ENCODE data around the gene HOTAIR.

HOTAIR gene

GRCh38 chr12:53951577-53952334 is 23.0 kb downstream of the HOTAIR start:
- TF ChIP-seq EZH2phosphoT487 (IDR thresholded peaks at IDR 0.05; ENCODE audit: low read length), result 0 out of 2 replicates have a peak, but pooled peaks have one; percentile 79
- TF ChIP-seq, protein P1, sequence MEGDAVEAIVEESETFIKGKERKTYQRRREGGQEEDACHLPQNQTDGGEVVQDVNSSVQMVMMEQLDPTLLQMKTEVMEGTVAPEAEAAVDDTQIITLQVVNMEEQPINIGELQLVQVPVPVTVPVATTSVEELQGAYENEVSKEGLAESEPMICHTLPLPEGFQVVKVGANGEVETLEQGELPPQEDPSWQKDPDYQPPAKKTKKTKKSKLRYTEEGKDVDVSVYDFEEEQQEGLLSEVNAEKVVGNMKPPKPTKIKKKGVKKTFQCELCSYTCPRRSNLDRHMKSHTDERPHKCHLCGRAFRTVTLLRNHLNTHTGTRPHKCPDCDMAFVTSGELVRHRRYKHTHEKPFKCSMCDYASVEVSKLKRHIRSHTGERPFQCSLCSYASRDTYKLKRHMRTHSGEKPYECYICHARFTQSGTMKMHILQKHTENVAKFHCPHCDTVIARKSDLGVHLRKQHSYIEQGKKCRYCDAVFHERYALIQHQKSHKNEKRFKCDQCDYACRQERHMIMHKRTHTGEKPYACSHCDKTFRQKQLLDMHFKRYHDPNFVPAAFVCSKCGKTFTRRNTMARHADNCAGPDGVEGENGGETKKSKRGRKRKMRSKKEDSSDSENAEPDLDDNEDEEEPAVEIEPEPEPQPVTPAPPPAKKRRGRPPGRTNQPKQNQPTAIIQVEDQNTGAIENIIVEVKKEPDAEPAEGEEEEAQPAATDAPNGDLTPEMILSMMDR (IDR thresholded peaks at IDR 0.05; ENCODE audit: low read length), result no peak
- TF ChIP-seq EZH2 (optimal IDR thresholded peaks at IDR 0.05; ENCODE audit: low read depth, low read length), result no peak
- Histone ChIP-seq H3K36me3 (replicated peaks; ENCODE audit: insufficient read depth, low read length) (no peaks in the 10 kb centered on the region), H3F3A (ENCODE audit: insufficient read depth, low read length) (no peaks in the 10 kb centered on the region), H3K4me3 (ENCODE audit: low read length) (no peak overlapping the region), H3K27me3 (replicated peaks; ENCODE audit: insufficient read depth, low read length) (peaks cover 99% of the 10 kb centered on the region), H3K9me3 (replicated peaks; ENCODE audit: insufficient read depth, low read length) (no peaks in the 10 kb centered on the region), H4K20me1 (ENCODE audit: insufficient read depth, low read length) (no peaks in the 10 kb centered on the region), H3K4me1 (ENCODE audit: low read length) (0 out of 2 replicates have a peak, but pooled peaks cover 1% of the 10 kb centered on the region), H2AFZ (ENCODE audit: low read length) (no peak overlapping the region), H3K4me2 (ENCODE audit: low read depth, low read length) (no peak overlapping the region), H3K9ac (ENCODE audit: low read length) (no peak overlapping the region), H3K27ac (ENCODE audit: low read length) (no peak overlapping the region), H3K79me2 (ENCODE audit: low read length) (no peaks in the 10 kb centered on the region), H3K9me2 (replicated peaks; ENCODE audit: insufficient read depth, low read length) (no peaks in the 10 kb centered on the region)
- no peak for DNase-seq

DNA sequence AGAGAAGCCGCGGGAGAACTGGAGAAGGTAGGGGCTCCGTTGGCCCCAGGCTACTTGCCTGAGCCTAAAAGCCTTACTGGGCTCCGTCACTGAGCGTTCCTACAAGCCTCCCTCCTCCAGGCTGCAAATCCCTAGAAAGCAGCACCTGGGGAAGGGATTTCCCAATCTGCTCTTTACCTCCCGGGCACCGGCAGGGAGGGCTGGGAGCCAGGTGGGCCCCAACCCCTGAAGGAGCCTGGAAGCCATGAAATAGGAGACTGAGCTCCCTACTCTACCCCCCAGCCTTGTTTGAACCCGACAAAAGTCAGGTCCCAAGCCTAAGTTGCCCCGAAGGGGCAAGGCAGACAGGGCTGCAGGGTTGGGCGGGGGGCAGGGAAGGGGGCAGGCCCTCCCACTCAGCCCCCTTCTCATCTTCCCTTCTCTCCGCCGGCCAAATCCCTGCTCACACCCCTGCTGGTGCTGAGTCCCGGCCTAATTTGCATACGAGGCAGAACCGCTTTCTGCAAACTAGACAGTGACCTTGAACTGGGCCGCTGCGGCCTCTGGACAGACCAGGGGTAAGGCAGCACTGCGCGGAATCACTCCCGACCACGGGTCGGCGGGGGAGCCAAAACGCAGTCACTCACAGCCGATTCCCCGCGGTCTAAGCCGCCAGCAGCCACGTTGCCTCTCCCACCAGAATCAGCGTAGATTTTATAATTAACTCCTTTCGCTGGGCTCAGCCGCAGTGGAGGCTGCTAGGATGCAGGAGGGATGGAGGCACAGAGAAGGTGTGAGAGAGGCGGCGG is 23.8 kb downstream of the HOTAIR start:
- peaks cover 99% of the 10 kb centered on the region for H3K27me3 ChIP-seq (replicated peaks; ENCODE audit: insufficient read depth, low read length)

DNA sequence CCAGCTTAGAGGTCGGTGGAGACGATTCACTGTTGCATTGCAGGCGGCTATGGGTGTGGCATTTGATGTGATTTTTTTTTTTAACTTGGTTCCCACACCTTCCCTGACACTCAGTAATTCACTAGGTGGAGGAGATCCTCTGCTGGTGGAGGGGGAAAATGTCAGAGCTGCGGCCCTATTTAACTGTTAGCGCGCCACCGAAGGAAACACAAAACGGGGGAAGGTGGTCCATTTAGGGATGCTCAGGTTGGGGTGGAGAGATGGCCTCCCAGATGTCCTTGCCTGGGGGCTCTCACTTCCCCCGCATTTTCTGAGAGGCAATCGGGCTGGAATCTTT is 24.3 kb downstream of the HOTAIR start:
- H3F3A ChIP-seq (ENCODE audit: insufficient read depth, low read length), result no peaks in the 10 kb centered on the region
- H4K20me1 ChIP-seq (ENCODE audit: insufficient read depth, low read length), result no peaks in the 10 kb centered on the region
- H3K9me3 ChIP-seq (replicated peaks; ENCODE audit: insufficient read depth, low read length), result no peaks in the 10 kb centered on the region
- H3K4me1 ChIP-seq (ENCODE audit: low read length), result no peaks in the 10 kb centered on the region
- H3K4me3 ChIP-seq (ENCODE audit: low read length), result no peak overlapping the region
- H3K79me2 ChIP-seq (ENCODE audit: low read length), result no peaks in the 10 kb centered on the region
- H3K27me3 ChIP-seq (replicated peaks; ENCODE audit: insufficient read depth, low read length), result peaks cover 99% of the 10 kb centered on the region
- no peak overlapping the region for H3K4me2 ChIP-seq (ENCODE audit: low read depth, low read length)
- H3K27ac ChIP-seq (ENCODE audit: low read length), result no peak overlapping the region
- no peak overlapping the region for H2AFZ ChIP-seq (ENCODE audit: low read length)
- H3K9ac ChIP-seq (ENCODE audit: low read length), result no peak overlapping the region
- TF ChIP-seq EZH2 (optimal IDR thresholded peaks at IDR 0.05; ENCODE audit: low read depth, low read length) (no peak), EZH2phosphoT487 (IDR thresholded peaks at IDR 0.05; ENCODE audit: low read length) (no peak; the same call in 1 of the 2 replicates)
- TF ChIP-seq, protein P1 (IDR thresholded peaks at IDR 0.05; ENCODE audit: low read length), result no peak
- DNase-seq, result no peak
- no peaks in the 10 kb centered on the region for H3K9me2 ChIP-seq (replicated peaks; ENCODE audit: insufficient read depth, low read length)
- H3K36me3 ChIP-seq (replicated peaks; ENCODE audit: insufficient read depth, low read length), result no peaks in the 10 kb centered on the region

More for the DNA sequence above, 23.8 kb downstream of the HOTAIR start:
- H3K9me3 ChIP-seq (replicated peaks; ENCODE audit: insufficient read depth, low read length), result no peaks in the 10 kb centered on the region
- H3K4me3 ChIP-seq (ENCODE audit: low read length), result no peak overlapping the region
- no peaks in the 10 kb centered on the region for H3K4me1 ChIP-seq (ENCODE audit: low read length)
- no peak overlapping the region for H2AFZ ChIP-seq (ENCODE audit: low read length)
- no peak overlapping the region for H3K27ac ChIP-seq (ENCODE audit: low read length)
- no peaks in the 10 kb centered on the region for H3K79me2 ChIP-seq (ENCODE audit: low read length)
- H4K20me1 ChIP-seq (ENCODE audit: insufficient read depth, low read length), result no peaks in the 10 kb centered on the region
- H3K9ac ChIP-seq (ENCODE audit: low read length), result no peak overlapping the region
- H3K36me3 ChIP-seq (replicated peaks; ENCODE audit: insufficient read depth, low read length), result no peaks in the 10 kb centered on the region
- DNase-seq, result no peak
- H3K9me2 ChIP-seq (replicated peaks; ENCODE audit: insufficient read depth, low read length), result no peaks in the 10 kb centered on the region
- TF ChIP-seq EZH2 (optimal IDR thresholded peaks at IDR 0.05; ENCODE audit: low read depth, low read length) (no peak), EZH2phosphoT487 (IDR thresholded peaks at IDR 0.05; ENCODE audit: low read length) (no peak)
- TF ChIP-seq, protein P1 (IDR thresholded peaks at IDR 0.05; ENCODE audit: low read length), result no peak
- no peaks in the 10 kb centered on the region for H3F3A ChIP-seq (ENCODE audit: insufficient read depth, low read length)
- no peak overlapping the region for H3K4me2 ChIP-seq (ENCODE audit: low read depth, low read length)

Data from MM.1S (cell line).